Heart left ventricle (tissue), 16 donors: ENCODE data around the gene WASL. TPM values are rescaled to one million over a fixed set of nuclear protein-coding genes. Genes with fewer than 3 reads are reported as not detected.

ENCODE experiments used
- ATAC-seq, 4 donors: fragments of 200-7000 bp; cut with Tn5 transposase; one replicate each; pipeline ENCODE4 v1.9.1; 2020 to 2022; ENCODE audit warnings: moderate library complexity in 4 of 4, mild to moderate bottlenecking in 3 of 4, moderate number of reproducible peaks in 1 of 4
- DNase-seq, 5 donors: peaks; one replicate each; pipeline ENCODE4 v3.0.0-alpha.2; 2020
- H3K27ac ChIP-seq, 12 donors: fragments of 200-600 bp; sonication (generic) in 4 of 12; one replicate each; pipeline versions ENCODE4 v1.5.0 to v1.8.0; 2016 to 2022; ENCODE audit warnings: mild to moderate bottlenecking in 2 of 12
- H3K27me3 ChIP-seq, 9 donors: fragments of 200-600 bp; sonication (generic) in 2 of 9; one replicate each; pipeline versions ENCODE4 v1.5.1 to v1.8.0; 2016 to 2022; ENCODE audit warnings: mild to moderate bottlenecking in 3 of 9
- H3K36me3 ChIP-seq, 9 donors: fragments of 200-600 bp; sonication (generic) in 2 of 9; one replicate each; pipeline versions ENCODE4 v1.5.0 to v1.8.0; 2018 to 2022; ENCODE audit warnings: mild to moderate bottlenecking in 2 of 9
- H3K4me1 ChIP-seq, 12 donors: fragments of 200-600 bp; sonication (generic) in 4 of 12; one replicate each; pipeline versions ENCODE4 v1.5.0 to v1.8.0; 2016 to 2022; ENCODE audit warnings: mild to moderate bottlenecking in 3 of 12
- H3K4me3 ChIP-seq, 12 donors: fragments of 200-600 bp; sonication (generic) in 4 of 12; one replicate each; pipeline versions ENCODE4 v1.5.0 to v1.8.0; 2017 to 2022; ENCODE audit warnings: mild to moderate bottlenecking in 9 of 12, moderate library complexity in 4 of 12
- H3K9me3 ChIP-seq, 12 donors: fragments of 200-600 bp; sonication (generic) in 4 of 12; one replicate each; pipeline versions ENCODE4 v1.5.0 to v1.8.0; 2016 to 2022; ENCODE audit warnings: mild to moderate bottlenecking in 1 of 12
- CTCF ChIP-seq, 12 donors: fragments of 200-600 bp; sonication (generic) in 4 of 12; IDR thresholded peaks; one replicate each; pipeline versions ENCODE4 v1.5.0 to v1.8.0; 2018 to 2022; ENCODE audit warnings: antibody characterized with exemption in 12 of 12, mild to moderate bottlenecking in 5 of 12
- POLR2A ChIP-seq, 2 donors: fragments of 450-650 bp; IDR thresholded peaks; one replicate each; pipeline ENCODE4 v1.6.1; 2017; ENCODE audit warnings: antibody characterized with exemption in 2 of 2, mild to moderate bottlenecking in 2 of 2, moderate library complexity in 2 of 2
- WGBS, 4 donors: extraction: QIAGEN DNeasy Blood & Tissue Kit in 2 of 4; methylation state at CpG; one replicate each; pipeline versions ENCODE4 v1.1.5 to v1.1.7; 2013 to 2018; 5-methylcytosine and 5-hydroxymethylcytosine counted together
- intact Hi-C, 10 donors: fragments of 100-400 bp; cut with DNase I; formaldehyde crosslinking; loops; one replicate each; pipeline versions ENCODE4 v1.11.1 to v1.14.2; 2022
- polyA plus RNA-seq, 2 donors: library from polyadenylated mRNA; stranded (reverse); fragments of 200-250 nt; gene quantifications; one replicate each; pipeline ENCODE4 v1.2.3, GENCODE V29; 2013
- total RNA-seq, 9 donors: library from RNA; depleted of rRNA in 2 of 9; stranded (reverse); fragments of >200 nt in 2 of 9; fragmentation: NEBNext Ultra II Directional in 3 of 9; extraction: Animal tissue kit (Norgen Biotek cat#: 25700) in 3 of 9; gene quantifications; one replicate each; pipeline versions ENCODE4 v1.1.0 to v1.2.4, GENCODE V29; 2016 to 2023
- donor health status: ischemic (EF 13 %, LVEDD 7.1; RV severe dilation, severe dysfunction).
- donor health status: healthy with polysubstance abuse.
- donor health status: DM: no; HTN: yes; CAD: no.
- donor health status: DM: no; HTN: no; CAD: no.
- donor health status: ischemic (EF 25% LVEDD 6.9; RV normal size, moderate dysfunction).
- donor health status: ischemic (EF 25% LVEDD 5.7; RV mildly dilated, moderate dysfunction).
- donor health status: healthy.
- donor health status: DM: yes; HTN: yes; CAD: no.
- donor health status: ischemic (EF 35%, LVEDD 5.7; RV mildly dilated, moderate dysfunction).
- donor health status: nonischemic (EF 11% LVEDD 7.7; RV severe dilation, severe dysfunction).
- donor health status: DM: yes; HTN: yes; CAD: no.
- donor health status: PGD.
- donor health status: ischemic (EF 29% LVEDD 5.4; RV normal size, mild dysfunction).
- donor health status: nonischemic (EF 23%, LVEDD 6.1; RV moderate dilation, normal function).

WASL gene
- total and polyA plus RNA-seq, 11 donors: 11.2 to 30.3 (median 23.3) TPM

GRCh38 chr7:123653162-123653561 is 95.6 kb downstream of the WASL start:
- ATAC-seq: no peak
- peaks cover 0 to 2% (median 0%) of the 10 kb centered on the region in 9 donors for H3K36me3 ChIP-seq
- no peaks in the 10 kb centered on the region for H3K27me3 ChIP-seq
- WGBS, 4 donors: 66 to 75% (median 72%) methylated on average over 6 of the region's 6 CpGs
- H3K9me3 ChIP-seq: no peaks in the 10 kb centered on the region
- peak overlapping the region in 8 of 12 donors; percentile 2 to 98 (median 62) for H3K27ac ChIP-seq
- H3K4me1 ChIP-seq: peaks cover 0 to 20% (median 2%) of the 10 kb centered on the region in 12 donors
- no peak for DNase-seq
- intact Hi-C loops: no loop called here
- H3K4me3 ChIP-seq: no peak overlapping the region
- TF ChIP-seq POLR2A (IDR thresholded peaks at IDR 0.05): no peak
- no peak for TF ChIP-seq CTCF (IDR thresholded peaks at IDR 0.05)

GRCh38 chr7:123652406-123652805 is 96.4 kb downstream of the WASL start:
- no peaks in the 10 kb centered on the region for H3K9me3 ChIP-seq
- DNase-seq (no peak), ATAC-seq (no peak)
- H3K27me3 ChIP-seq: no peaks in the 10 kb centered on the region
- H3K4me1 ChIP-seq: peaks cover 0 to 25% (median 3%) of the 10 kb centered on the region in 12 donors
- 90 to 98% (median 92%) methylated on average over 1 of the region's 1 CpG for WGBS, 4 donors
- intact Hi-C loops: no loop called here
- no peaks in the 10 kb centered on the region for H3K36me3 ChIP-seq
- H3K27ac ChIP-seq: peak overlapping the region in 7 of 12 donors; percentile 13 to 98 (median 88)
- TF ChIP-seq CTCF (IDR thresholded peaks at IDR 0.05) (no peak), POLR2A (IDR thresholded peaks at IDR 0.05) (no peak)
- no peak overlapping the region for H3K4me3 ChIP-seq

- peak overlapping the region in 10 of 12 donors; percentile 4 to 94 (median 54) for H3K27ac ChIP-seq
- no peak overlapping the region for H3K4me3 ChIP-seq
- no peaks in the 10 kb centered on the region for H3K36me3 ChIP-seq
- 40 to 61% (median 48%) methylated on average over 2 of the region's 2 CpGs for WGBS, 4 donors
- H3K4me1 ChIP-seq: peaks cover 0 to 43% (median 17%) of the 10 kb centered on the region in 12 donors
- TF ChIP-seq POLR2A (IDR thresholded peaks at IDR 0.05) (no peak), CTCF (IDR thresholded peaks at IDR 0.05) (no peak)
- ATAC-seq (peak in 2 of 4 donors; percentile 32 to 47), DNase-seq (no peak)
- H3K27me3 ChIP-seq: no peaks in the 10 kb centered on the region
- intact Hi-C loops: no loop called here
- no peaks in the 10 kb centered on the region for H3K9me3 ChIP-seq
Measured at GRCh38 chr7:123650595-123650994, 98.2 kb downstream of the WASL start.

GRCh38 chr7:123649964-123650363 is 98.8 kb downstream of the WASL start:
- intact Hi-C loops: no loop called here
- Histone ChIP-seq H3K9me3 (no peaks in the 10 kb centered on the region), H3K27me3 (no peaks in the 10 kb centered on the region), H3K4me3 (no peak overlapping the region), H3K36me3 (no peaks in the 10 kb centered on the region), H3K4me1 (peaks cover 0 to 50% (median 22%) of the 10 kb centered on the region in 12 donors), H3K27ac (peak overlapping the region in 9 of 12 donors; percentile 4 to 94 (median 57))
- ATAC-seq (no peak), DNase-seq (no peak)
- TF ChIP-seq POLR2A (IDR thresholded peaks at IDR 0.05) (no peak), CTCF (IDR thresholded peaks at IDR 0.05) (no peak)
- 61 to 76% (median 69%) methylated on average over 2 of the region's 2 CpGs for WGBS, 4 donors
